ENCODE results near the gene CCDC196.

CCDC196 gene, protein sequence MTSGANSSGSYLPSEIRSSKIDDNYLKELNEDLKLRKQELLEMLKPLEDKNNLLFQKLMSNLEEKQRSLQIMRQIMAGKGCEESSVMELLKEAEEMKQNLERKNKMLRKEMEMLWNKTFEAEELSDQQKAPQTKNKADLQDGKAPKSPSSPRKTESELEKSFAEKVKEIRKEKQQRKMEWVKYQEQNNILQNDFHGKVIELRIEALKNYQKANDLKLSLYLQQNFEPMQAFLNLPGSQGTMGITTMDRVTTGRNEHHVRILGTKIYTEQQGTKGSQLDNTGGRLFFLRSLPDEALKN

DNA sequence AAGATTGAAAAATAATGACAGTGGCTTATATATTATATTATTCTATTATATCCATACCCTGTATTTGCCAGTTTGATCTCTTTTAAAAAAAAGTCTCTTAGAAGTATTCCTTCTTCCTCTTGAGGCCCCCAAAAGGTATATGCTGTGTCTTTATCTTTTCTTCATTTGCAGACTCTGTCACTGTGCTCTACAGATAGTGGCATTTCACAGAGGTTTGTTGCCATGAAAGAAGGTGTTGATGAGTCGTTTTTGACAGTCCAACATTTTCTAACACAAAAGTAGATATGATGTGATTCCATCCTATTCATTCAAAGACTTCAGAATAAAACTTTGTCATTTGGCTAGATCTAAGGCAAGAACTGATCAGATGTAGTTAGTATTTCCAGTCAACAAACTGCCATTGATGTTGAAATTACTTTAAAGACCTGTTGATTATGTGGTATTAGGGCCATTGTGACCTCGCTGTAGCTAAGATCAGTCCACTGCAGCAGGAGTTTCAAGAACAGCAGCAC lies at the start of gene CCDC196:
Gene CCDC196 (plus strand): TSS at position 462 of the 512 bp plus-strand sequence. CDS start 132 bp downstream, outside the sequence.
- DNase-seq: no peak

DNA sequence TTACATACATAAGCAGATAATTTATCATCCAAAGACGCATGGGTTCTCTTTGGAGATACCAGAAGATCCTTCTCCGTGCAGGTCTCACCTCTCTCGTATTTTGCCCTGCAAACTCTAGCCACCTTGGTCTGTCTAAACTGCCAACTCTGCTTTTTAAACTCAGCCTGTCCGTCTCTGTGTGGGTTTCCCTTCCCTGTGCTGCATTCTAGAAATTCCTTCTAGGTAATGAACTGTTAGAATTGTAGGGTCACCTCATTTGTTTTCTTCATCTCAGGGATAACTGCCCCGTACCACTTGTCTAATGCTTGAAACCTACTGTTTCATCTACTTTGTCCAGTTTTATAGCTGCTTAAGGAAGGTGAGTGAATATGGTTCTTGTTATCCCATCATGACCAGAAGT lies 45.4 kb upstream of the CCDC196 start:
- DNase-seq: no peak

DNA sequence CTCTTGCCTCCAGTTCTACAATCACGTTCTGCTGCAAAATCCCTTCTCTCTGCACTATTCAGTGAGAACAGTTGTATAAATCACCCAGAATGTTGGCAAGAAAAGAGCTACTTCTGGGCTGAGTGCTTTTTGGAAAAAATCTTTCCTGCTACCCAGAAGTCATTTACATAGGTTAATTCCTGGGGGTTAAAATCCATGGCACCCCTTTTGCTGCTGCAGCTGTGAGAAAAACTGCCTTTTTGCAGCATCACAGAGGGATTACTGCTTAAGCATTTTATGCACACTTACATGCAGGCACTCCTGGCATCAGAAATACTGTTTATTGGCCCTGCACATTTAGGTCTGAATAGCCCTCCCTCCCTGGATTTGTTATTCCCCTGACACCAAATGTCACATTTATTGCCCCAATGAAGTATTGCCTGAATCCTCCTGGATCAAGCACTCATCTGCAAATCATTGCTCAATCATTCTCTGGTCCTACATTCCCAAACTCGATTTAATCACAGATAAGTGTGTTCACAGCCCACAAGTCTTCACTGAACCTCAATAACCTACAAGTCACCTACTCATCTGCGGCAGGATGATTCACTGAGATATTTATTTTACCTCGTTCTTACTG lies 43.1 kb upstream of the CCDC196 start:
- no peak for DNase-seq

DNA sequence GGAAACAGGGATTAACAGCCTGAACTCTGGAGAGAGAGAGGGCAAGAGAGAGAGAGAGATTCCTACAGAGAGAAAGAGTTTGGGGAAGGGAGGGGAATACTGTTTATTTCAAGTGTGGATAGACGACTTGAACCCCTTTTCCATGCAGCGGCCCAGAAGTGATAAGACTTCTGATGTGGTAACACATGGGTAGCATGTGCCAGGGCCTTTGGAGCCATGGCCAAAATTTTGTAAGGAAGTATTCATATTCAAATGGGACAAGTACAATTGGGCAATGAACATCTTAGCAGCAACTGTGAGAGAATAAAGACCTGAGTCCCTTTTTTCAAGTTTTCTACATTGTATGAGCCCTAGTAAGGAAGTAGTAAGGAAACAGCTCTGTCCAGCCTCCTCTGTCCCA lies 42.4 kb upstream of the CCDC196 start:
- DNase-seq: no peak

DNA sequence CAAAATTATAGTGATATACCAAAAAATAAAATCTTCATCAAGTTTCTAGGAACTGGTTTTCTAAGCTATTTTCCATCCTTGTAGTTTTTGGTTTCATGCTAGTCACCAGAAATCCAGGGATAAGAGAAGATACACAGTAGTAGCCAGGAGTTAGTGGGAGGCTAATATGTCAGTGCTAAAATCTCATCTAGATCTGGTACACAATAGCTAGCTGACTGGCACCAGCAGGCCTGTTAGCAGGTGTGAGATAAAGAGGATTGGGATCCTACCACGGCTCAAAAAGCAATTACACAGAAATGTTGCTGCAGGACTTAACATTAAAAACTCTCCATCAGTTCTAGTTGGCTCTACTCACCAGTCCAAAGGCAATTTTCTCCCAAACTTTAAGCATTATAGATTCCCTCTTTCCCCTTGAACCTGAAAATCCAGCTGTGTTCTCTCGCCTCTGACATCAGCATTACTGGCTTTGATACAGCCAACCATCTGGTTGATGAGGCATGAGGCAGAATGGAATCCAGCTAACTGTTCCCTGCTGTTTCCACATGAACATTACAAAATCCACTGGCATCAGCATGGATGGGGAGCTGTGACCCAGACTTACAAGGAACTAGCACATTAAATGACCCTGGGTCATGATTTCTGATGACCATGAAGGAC lies 41.8 kb upstream of the CCDC196 start:
- DNase-seq: no peak

DNA sequence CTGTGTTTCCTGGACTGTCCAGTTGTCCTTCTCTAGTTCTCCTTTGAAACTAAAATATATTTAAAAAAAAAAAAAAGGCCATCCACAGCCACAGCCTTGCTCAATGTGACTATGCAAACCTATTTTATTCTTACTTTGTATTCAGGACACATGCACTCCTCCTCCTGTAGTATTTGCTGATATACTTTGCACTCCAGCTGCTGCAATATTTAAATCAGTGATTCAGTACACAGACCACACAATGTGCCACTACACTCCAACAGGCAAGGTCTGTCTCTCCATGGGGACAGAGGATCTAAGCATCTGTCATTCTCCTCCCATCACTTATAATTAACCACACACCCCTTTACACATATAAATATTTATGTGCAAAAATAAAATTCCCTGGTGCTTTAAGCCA lies 40.2 kb upstream of the CCDC196 start:
- DNase-seq: no peak

DNA sequence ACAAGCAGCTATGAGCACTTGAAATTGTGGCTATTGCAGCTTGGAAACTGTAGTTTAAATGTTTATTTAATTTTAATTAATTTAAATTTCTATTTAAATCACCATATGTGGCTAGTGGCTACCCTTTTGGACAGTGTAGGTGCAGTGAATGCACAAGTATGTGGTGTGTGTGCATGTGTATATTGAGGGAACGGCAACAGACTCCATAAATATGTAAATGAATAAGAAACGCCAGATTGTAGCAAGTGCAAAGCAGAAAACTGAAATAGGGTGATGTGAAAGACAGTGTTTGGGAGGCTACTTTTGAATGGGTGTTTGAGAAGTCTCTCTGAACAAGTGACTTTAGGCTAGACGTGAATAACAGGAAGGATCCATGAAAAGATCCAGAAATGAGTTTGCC lies 32.7 kb upstream of the CCDC196 start:
- DNase-seq: no peak

DNA sequence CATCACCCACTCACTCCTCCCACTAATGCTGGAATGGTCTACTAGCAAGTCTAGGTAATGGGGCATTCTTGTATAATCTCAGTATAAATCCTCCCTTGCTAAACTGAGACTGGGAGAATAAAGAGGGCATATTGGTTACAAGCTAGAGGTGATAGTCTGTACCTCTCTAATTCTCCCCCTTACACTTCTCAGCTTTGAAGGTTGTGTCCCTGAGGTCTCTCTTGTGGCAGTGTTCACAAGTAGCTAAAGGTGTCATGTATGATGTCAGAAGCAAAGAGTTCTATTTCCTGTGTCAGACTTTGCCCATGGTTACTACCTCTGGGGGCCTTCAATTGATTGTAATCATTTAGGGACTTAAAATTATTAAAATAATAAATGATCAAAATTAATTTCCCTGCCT lies 26.6 kb upstream of the CCDC196 start:
- no peak for DNase-seq

DNA sequence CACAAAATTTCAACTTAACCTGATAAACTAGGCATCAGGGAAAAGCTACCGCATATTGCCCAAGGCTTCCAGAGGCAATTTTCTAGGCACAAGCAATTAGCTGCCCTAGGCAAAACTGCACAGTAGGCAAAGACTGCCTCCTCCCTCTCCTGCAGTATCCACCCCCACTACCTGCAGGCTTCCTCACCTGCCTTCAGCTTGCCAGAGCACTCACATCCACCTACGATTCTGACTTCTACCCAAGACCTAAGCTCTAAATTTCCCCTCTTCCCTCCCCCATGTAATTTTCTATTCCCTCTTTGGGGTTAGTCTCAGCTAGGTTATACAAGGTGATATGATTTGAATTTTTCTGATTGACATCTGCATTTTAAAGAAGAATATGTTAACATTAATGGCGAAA lies 21.9 kb upstream of the CCDC196 start:
- no peak for DNase-seq

DNA sequence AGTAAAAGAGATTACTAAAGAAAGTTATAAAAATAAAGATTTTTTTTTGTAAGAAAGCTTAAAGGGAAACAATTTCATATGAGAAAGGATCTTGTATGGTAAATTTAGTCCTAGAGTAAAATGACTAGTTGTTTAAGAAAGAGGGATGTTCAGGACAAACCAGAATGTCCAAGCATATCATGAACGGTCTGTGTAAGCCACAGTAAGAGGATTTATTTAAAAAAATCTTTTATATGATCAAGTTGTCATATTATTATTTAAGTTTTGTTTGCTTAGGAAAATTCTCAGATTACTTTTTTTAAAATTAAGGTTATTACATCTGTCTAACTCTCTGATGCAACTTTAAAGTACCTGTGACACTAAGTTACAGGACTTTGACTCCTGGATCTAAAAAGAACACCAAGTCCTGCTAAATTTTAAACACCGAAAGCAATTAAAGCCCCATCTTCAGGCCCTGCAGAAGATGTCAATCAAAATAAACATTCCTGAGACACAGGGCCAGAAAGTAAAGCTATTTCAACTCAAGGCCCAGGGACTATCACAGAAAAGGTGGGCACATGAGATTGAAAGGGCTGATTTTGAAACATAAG lies 17.3 kb upstream of the CCDC196 start:
- no peak for DNase-seq

DNA sequence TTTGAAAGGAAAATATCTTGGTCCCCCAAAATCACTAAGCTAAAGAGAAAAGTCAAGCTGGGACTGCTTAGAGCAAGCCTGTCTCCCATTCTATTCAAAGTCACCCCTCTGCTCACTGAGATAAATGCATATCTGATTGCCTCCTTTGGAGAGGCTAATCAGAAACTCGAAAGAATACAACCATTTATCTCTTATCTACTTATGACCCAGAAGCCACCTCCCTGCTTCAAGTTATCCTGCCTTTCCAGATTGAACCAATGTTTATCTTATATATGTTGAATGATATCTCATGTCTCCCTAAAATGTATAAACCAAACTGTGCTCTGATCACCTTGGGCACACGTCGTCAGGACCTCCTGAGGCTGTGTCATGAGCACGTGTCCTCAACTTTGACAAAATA lies 14.6 kb upstream of the CCDC196 start:
- DNase-seq: no peak

DNA sequence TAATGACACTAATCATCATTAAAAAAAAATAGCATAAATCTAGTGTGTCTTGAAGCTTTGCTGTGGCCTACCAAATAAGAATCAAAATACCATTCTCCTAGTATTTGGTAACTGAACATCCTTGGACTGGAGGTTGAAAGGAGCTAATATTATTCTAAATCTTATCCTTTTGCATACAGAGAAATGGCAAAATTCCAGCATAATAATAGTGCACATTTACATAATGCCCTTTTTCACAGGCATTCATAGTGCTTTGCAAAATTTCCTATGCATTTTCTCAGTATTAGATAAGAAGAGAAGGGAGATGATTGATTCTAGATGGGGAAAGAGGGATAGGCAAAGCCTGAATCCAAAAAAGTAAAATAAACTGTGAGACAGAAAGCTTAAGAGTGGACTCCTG lies 13.9 kb upstream of the CCDC196 start:
- DNase-seq: no peak

DNA sequence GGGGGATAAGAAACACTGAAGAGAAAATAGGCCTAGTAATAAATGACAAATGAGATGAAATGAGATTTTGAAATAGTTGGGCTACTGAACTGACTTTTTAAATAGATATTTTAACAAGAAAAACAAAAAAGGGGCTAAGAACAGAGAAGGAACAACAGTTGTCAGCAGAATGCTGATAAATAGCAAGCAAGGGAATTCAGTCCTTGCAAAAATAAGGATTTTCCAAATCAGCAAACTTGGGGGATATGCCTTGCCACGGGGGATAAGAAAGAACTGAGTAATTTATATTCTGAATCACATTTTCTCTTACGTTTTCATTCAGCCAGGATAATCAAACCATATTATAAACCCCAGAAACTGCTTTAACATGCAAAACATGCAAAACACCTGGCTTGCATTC lies 12.9 kb upstream of the CCDC196 start:
- DNase-seq: no peak

DNA sequence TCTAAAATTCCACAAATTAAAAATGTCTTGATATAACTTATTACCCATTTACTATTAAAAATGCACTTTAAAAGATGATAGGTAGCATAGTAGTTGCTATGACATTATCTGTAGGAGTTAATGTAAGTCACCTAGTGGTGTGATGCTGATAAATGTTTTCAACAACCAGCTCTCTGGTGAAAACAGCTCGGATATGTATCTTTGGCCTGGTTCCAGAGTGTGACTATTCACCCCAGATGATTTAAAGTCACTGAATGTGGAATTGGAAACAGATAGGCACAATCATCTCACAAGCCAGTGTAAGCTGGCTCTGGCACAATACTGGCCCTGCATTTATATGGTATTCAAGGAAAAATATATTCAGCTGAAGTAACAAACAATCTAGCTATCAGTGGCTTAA lies 9.2 kb upstream of the CCDC196 start:
- DNase-seq: no peak

DNA sequence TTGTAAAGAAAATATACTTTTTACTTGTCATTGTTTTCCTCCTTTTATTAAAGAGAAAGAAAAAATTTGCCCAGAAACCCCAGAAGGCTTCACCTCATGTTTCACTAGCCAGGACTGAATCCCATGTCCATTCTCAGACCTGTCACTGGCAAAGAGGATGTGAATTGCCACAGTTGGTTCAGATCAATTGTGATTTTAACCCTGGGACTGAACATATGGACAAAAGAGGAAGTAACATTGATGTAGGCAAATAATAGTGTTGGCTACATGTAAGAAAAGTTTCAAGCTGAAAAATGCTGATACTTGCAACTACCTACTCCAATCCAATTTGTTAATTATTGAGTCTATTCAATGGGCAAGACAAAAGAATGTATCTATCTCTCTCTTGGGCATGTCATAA lies 8.6 kb upstream of the CCDC196 start:
- DNase-seq: no peak

DNA sequence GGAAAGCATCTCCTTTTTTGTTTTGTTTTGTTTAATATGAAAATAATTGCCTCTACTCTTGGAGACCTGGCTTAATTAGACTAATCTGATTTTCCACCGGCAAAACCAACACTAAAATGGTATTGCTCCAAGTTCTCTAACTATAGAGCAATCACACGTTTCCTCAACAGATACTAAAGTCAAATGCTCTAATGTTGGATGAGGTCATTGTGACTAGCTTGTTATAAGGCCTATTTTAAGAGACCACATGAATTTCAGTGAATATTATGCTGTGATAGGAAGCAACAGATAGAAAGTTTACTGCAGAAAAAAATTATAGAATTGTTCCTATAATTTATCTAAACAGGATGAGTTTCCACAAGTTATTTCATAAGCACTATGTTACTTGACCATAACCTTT lies 3.3 kb upstream of the CCDC196 start:
- DNase-seq: no peak

DNA sequence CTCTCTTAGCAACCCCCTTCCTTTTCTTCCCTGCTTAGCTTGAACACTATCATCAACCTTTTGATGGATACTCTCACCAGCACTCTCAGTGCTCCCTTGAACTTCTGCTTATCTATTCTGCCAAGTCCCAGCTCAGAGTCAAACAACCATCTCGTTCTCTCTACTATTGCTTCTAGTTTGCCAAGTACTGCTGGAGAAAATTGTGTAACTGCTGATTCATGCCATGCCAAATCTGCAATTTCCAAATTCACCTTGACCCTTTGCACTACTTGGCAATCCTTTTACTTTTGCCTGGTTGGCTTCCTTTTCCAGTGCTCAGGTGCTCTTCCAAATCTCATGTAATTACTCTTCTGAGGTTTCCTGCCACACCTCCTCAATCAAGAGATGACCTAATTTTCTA lies 2.8 kb upstream of the CCDC196 start:
- no peak for DNase-seq

DNA sequence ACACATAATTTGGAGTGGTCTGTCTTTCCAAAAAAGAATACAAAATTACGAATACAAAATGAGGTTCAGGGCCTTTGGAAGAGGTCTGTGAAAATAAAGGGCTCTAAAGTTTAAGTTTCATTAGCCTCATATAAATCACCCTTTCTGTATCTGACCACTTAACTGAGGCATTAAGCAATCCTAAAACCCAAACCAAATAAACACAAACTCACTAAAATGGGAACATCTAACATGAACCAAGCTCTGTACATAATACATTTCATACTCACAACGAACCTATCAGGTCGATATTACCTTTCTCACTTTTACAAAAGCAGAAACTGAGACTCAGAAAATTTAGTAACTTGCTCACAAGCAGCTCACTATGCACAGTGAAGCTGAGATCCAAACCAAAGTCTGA lies 1.1 kb upstream of the CCDC196 start:
- no peak for DNase-seq

DNA sequence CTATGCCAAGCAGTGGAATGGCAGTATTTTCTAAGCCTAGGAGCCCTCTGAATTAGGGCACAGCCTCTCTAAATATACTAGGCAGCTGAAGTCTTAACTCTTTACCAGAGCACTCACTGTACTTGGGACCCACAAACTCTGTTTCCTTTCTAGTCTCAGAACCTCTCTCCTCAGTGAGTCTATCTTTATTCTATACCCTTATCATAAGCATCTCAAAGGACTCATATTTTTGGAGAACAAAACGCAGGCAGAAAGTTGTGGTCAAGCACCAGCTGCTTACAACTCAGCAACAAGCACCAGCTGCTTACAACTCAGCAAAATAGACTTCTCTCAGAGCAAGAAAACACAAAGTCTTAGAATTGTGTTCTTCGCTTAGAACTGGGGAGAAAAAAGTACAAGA lies 993 bp downstream of the CCDC196 start:
- no peak for DNase-seq

DNA sequence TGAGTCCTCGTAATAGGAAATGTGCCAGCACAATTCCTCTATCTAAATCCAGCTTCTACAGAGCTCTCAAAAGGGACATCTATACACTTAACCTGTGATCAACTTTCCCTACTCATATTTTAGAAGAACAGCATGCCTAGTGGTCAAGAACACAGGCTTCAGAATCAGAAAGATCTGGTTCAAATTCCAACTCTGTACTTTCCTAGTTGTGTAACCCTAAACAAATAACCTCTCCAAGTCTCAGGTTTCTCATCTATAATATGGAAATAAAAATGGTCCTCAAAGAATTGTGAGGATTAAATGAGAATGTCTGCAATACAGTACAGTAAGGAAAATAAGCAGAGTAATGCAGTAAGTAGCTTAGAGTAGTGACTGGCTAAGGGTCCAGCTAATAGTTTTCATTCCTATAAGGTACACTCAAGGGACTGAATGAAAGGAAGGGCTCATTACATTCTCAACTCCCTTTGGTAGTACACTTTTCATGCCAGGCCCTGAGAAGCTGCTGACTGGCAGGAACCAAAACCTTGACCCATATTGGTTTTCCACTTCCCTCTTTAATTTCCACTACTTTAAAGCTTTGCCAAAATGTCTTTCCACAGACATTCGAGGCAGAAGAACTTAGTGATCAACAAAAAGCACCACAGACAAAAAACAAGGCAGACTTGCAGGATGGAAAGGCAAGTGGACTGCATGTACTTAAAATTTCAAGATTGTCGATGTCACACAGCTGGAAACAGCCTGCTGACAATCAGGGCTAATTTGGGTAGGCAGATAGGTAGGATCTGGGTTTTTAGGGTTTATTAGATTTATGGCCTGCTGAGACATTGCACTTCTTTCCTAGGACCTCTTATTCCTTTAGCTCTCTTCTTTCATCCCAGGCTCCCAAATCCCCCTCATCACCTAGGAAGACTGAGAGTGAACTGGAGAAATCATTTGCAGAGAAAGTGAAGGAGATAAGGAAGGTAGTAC lies 4.3 kb downstream of the CCDC196 start:
- no peak for DNase-seq

DNA sequence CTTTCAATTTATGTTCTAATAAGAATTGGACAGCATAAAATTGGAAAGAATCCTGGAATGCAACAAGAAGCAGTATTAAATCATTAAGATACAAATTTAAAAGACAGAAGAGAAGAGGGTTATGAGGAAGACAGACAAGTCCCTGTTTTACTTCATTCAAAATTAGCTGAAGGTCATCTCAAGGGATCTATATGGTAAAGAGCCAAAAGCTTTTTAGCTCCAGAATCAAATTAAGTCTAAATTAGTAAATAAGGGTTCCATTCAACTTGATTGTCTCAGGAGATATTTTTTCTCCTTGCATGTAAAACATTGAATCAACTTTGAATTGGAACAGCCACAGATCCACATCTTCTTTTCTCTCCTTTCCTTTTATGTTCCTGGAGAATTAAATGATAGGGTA lies 7.6 kb downstream of the CCDC196 start:
- DNase-seq: no peak

All from CD4-positive, alpha-beta T cell treated with Interleukin-1 beta for 1 hour (primary cell).